ENCODE results near the gene DHX57.

DHX57 gene

GRCh38 chr2:38856165-38856564 lies 19.6 kb downstream of the DHX57 start:
- in situ Hi-C loops (cut with MboI; ENCODE audit: low pct_unique_long_range_greater_than_20kb, low sequenced_read_pairs, unreplicated experiment) = no loop called here
- DNase-seq (ENCODE audit: low spot score) = no peak
- TF ChIP-seq CTCF (IDR thresholded peaks at IDR 0.05; ENCODE audit: extremely low read depth, insufficient read depth, missing control alignments) = no peak

DNA sequence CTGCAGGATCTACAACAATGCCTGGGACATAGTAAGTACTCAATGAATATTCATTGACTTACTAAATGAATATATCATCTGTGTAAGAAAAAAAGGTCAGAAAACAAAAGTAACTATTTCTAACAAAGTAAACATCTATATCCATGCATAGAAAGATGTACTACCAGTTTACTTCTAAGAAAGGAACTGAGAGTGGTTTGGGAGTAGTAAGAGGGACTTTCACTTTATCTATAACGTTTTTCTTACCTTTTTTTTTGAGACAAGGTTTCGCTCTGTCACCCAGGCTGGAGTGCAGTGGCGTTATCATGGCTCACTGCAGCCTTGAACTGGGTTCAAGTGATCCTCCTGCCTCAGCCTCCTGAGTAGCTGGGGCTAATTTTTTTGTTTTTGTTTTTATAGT lies 25.7 kb downstream of the DHX57 start:
- in situ Hi-C loops (cut with MboI; ENCODE audit: low pct_unique_long_range_greater_than_20kb, low sequenced_read_pairs, unreplicated experiment) = no loop called here
- peak; percentile 50 for DNase-seq (ENCODE audit: low spot score)

GRCh38 chr2:38836791-38837190 lies 38.9 kb downstream of the DHX57 start:
- in situ Hi-C loops (cut with MboI; ENCODE audit: low pct_unique_long_range_greater_than_20kb, low sequenced_read_pairs, unreplicated experiment) = no loop called here
- no peak for TF ChIP-seq CTCF (IDR thresholded peaks at IDR 0.05; ENCODE audit: extremely low read depth, insufficient read depth, missing control alignments)
- no peak for DNase-seq (ENCODE audit: low spot score)

More for the DNA sequence above, 25.7 kb downstream of the DHX57 start:
- TF ChIP-seq CTCF (IDR thresholded peaks at IDR 0.05; ENCODE audit: extremely low read depth, insufficient read depth, missing control alignments) = no peak

GRCh38 chr2:38835990-38836389 lies 39.7 kb downstream of the DHX57 start:
- DNase-seq (ENCODE audit: low spot score) = peak; percentile 53
- in situ Hi-C loops (cut with MboI; ENCODE audit: low pct_unique_long_range_greater_than_20kb, low sequenced_read_pairs, unreplicated experiment) = no loop called here

GRCh38 chr2:38835015-38835601 lies 40.6 kb downstream of the DHX57 start:
- peak; percentile 44 for TF ChIP-seq CTCF (IDR thresholded peaks at IDR 0.05; ENCODE audit: extremely low read depth, insufficient read depth, missing control alignments)
- in situ Hi-C loops (cut with MboI; ENCODE audit: low pct_unique_long_range_greater_than_20kb, low sequenced_read_pairs, unreplicated experiment) = no loop called here
- DNase-seq (ENCODE audit: low spot score) = no peak

More at GRCh38 chr2:38835990-38836389, 39.7 kb downstream of the DHX57 start:
- TF ChIP-seq CTCF (IDR thresholded peaks at IDR 0.05; ENCODE audit: extremely low read depth, insufficient read depth, missing control alignments) = no peak

DNA sequence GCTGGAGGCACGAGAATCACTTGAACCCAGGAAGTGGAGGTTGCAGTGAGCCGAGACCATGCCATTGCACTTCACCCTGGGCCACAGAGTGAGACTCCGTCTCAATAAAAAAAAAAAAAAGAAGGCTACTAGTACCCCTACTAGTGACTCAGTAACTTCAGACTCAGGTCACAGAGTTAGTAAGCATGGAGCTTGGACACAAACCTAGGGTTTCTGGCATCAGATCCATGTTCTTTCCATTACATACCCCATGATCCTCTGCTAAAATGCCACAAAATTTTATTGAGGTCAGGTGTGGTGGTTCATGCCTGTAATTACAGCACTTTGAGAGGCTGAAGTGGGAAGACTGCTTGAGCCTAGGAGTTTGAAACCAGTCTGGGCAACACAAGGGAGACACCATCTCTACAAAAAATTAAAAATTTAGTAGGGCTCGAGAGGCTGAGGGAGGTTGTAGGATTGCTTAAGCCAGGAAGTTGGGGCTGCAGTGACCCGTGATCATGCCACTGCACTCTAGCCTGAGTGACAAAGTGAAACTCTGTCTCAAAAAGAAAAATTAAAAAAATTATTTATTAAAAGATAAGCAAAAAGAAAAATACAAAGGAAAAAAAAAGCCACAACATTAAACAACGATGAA lies 45.1 kb downstream of the DHX57 start:
- no peak for TF ChIP-seq CTCF (IDR thresholded peaks at IDR 0.05; ENCODE audit: extremely low read depth, insufficient read depth, missing control alignments)
- in situ Hi-C loops (cut with MboI; ENCODE audit: low pct_unique_long_range_greater_than_20kb, low sequenced_read_pairs, unreplicated experiment) = no loop called here
- no peak for DNase-seq (ENCODE audit: low spot score)

Measured in GM13977 (cell line).